HG02678 (cell line): ENCODE measurements around the gene PRADC1.

Experiments used
- ATAC-seq: cut with Tn5 transposase; IDR thresholded peaks from one replicate; pipeline ENCODE4 v1.9.1; 2021; ENCODE audit warnings: mild to moderate bottlenecking, moderate library complexity; ENCODE audit not compliant: unreplicated experiment

PRADC1 gene

DNA sequence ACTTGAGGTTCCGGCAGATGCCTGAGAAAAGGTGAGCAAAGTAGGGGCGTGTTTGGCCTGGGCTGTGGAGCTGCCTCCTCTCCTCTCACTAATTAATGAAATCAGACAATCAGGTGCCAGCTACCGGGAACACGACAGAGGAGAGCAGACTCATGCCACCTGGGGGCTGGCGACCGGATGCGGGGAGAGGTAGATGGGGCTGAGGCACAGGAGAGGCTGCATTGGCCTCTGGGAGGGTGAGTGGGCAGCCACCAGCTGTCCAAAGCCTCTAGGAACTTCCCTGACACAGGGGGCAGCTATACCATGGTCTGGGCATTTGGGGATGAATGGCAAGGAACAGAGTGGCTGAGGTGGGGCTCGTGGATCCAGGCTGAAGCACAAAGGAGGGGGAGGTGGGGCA lies 26.2 kb upstream of the PRADC1 start:
- ATAC-seq, result no peak

DNA sequence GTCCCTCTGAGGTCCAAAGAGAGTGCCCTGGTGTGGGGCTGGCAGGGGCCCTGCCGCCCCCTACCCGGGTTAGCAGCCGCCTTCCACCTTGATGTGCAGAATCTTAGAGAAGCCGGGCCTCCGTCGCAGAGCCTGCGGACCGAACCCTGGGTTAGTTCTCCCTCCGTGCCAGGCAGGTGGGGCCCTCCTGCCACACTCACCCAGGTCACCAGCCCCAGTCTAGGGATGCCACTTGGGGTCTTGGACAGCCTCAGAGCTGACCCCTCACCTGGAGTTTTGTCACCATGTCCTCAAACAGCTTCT lies 25.8 kb upstream of the PRADC1 start:
- no peak for ATAC-seq

DNA sequence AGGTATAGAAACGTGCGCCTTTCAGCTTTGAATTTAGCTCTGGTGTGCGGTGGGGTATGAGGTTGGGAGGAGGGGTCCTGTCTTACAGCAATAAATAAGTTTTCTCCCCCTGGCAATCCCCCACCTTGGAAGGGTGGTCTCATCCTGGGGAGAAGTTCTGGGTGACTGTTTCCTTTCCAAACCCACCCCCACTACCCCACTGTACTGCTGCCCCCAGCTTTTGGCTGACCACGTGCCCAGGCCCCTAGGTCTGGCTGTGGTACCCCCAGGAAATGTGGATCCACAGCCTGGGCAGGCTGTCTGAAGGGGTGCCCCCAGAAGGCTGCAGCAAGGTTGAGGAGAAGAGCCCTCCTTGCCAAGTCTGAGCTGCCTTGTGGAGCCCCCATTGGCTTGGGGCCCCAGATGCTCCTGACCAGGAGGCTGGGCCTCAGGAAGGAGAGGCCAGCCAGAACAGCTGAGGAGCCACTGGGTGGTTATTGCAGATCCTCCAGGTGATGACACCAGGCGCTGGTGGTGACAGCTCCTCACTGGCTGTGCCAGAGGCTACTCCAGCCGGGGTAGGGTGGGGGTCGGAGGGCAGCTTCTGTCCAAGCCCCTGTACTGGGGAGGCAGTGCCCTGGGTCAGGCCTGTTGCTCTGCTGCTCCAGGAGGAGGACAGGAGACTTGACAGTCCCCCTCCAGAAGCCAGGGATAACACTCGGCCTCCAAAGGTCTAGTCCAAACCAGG lies 25.3 kb upstream of the PRADC1 start:
- ATAC-seq, result no peak

DNA sequence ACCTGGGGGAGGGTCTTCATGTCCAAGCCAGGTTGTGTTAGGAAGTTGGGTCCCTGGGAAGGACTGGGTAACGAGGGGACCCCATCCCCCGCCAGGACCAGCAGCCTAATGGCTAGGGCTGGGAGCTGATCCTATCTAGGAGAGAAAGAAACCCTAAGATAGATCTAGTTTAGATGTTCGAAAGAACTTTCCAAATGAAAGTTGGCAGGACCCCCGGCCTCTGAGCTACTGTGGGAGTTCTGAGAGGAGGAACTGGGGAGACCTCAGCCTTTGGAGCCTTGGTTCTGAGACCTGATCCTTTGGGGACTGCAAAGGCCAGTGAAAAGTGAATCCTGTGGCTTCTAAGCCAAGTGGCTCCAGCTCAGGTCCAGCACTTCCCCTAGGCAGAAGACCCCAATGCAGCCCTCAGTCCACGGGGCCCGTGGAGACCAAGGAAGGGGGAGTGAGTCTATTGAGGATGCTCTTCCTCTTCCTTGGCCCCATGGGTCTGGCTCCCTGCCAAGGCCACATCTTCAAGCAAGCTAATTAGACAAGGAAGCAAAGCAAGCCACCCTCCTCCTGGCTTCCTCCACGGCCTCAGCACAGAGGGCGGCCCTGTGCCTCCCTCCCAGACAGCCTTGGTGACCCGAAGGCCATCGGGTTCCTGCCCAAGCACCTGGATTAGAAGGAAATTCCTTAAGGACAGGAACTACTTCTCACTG lies 24.5 kb upstream of the PRADC1 start:
- no peak for ATAC-seq

DNA sequence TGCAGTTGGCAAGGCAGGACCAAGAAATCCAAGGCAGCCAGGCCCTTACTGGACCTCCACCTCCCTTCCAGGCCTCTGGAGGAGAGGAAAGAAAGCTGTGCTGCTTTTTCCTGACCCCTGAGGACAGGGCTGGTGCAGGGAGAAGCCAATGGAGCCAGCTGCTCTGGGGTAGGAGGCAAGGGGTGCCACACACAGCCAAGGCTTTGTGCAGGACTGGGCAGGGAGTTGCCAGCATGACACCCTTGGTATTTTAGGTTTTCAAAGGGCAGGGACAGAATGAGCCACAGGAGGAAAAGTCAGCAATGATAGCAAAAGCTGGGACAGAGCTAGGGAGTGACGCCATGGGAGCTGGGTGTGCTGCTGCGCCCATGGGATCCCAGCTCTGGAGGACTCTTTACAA lies 24.0 kb upstream of the PRADC1 start:
- ATAC-seq, result no peak

DNA sequence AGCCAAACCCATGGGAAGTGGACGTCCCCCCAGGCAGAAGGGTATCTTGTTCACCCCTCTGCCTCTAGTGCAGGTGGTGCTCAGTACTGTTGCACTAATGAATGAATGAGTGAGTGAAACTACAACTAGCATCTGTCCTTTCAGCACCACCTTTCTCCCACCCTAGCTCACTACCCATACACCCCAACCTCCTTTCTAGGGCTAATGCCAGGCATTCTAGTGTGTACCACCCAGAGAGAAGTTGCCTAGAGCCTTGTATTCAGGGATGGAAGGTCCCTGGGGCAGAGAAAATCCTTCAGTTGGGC lies 23.5 kb upstream of the PRADC1 start:
- ATAC-seq, result no peak

DNA sequence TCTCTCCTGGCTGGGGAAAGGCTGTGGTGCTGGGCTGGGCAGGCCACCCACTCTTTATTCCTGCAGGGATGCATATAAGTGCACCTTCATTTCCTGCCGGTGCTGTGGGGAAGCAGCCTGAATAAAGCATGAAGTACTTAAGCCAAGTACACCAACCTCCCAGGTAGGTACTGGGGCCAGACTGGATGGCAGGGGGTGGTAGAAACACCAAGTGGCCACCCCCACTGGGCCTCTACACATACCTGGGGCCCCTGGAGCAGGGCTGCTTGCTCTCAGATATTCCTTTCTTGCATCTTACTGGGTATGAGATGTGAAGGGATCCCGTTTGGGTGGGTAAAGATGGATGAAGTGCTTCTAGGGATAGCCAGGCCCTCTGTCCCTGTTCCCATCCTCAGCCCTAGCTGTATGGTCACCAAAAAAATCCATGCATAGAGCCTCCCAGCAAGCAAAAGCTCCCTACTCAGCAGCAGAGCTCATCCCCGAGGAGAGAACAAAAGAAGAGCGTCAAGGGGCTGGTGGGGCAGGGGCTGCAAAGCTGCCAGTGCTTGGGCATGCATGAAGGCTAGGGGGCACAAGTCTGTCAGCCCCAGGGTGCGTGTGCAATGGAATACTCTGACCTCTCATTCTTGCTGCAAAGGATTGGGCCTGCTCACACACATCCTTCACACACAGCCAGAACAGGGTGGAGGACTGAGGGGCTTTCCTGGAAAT lies 23.0 kb upstream of the PRADC1 start:
- ATAC-seq, result no peak

DNA sequence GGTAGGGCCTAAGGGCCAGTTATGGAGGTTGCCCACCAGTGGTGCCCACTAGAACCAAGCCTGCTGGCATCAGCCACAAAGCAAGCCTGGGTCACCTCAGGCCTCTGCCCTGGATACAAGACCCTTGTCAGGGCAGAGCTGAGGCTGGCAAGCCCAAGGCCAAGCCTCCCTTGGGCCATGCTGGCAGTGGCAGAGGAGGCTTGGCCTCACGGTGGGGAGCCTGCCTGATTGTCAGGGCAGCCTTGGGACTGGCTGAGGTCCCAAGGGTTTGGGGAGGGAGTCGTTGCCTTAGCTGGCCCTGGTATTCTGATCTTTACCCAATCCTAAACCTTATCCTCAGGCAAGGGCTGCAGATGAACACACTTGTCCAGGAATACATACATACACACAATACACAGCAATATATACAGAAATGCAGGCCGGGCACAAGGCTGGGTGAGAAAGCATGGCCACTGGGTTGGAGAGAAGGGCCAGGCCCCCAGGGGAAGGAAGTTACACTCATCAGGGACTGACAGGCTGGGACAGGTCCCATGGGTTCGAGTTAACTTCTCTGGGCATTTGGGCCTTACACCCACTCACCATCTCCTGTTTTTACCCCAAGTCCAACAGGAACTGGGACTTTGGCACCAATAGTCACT lies 22.1 kb upstream of the PRADC1 start:
- no peak for ATAC-seq

DNA sequence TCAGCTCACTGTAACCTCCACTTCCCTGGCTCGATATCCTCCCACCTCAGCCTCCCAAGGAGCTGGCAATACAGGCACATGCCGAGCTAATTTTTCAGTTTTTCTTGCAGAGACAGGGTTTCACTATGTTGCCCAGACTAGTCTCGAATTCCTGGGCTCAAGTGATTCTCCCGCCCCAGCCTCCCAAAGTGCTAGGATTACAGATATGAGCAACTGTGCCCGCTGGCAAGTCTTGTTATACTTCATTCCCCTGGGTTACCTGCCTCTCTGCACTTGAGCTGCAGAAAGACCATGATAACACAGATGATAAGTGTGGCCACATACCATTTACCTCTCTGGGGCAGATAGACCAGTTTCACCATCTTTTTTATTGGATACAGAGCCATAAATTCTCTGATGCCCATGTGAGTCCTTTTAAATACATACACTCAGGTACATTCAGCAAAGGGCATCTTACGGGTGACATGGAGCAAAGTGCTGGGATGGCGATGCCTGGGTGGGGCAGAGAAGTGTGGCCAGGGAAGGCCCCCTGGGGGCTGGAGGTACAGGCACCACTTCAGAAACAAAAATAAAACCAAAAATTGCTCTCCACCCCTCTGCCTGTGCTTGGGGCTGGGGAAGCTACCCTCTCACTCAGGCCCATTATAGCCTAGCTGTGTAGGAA lies 21.4 kb upstream of the PRADC1 start:
- no peak for ATAC-seq

DNA sequence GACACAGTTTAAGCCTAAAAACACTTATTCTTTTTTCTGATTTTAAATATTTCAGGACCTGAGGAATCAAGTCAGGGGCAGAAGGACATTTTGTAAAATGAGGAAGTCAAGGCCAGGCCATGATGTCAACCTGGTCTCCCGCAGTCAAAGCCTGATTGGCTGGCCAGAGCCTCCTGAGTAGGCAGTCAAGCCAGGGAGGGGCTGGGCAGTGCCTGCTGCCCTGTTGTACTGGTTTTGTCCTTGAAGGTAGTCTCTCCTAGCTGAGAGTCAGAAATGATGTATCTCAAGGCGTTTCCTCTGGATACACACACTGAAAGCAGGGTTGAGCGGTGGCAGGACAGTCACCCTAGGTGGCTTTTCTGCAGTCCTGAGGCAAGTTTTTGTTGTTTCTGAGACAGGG lies 20.9 kb upstream of the PRADC1 start:
- ATAC-seq, result no peak

DNA sequence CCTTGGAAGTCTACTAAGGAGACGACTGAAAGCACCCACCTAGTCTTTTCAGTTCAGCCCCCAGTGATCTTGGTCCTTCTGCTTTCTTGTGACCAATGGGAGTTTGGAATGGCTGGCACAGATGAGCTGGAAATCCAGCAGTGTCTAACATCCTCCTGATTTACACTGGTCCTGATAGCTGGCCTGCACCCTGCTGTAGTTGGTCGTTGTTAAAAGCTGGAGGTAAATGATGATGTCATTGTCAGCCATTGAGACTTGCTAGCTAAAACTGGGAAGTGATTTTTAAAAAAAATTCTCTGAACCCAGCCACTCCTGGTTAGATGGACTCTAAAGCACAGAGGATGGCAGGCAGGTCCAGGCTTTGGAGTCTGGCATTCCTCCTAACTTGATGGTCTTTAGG lies 20.4 kb upstream of the PRADC1 start:
- no peak for ATAC-seq

DNA sequence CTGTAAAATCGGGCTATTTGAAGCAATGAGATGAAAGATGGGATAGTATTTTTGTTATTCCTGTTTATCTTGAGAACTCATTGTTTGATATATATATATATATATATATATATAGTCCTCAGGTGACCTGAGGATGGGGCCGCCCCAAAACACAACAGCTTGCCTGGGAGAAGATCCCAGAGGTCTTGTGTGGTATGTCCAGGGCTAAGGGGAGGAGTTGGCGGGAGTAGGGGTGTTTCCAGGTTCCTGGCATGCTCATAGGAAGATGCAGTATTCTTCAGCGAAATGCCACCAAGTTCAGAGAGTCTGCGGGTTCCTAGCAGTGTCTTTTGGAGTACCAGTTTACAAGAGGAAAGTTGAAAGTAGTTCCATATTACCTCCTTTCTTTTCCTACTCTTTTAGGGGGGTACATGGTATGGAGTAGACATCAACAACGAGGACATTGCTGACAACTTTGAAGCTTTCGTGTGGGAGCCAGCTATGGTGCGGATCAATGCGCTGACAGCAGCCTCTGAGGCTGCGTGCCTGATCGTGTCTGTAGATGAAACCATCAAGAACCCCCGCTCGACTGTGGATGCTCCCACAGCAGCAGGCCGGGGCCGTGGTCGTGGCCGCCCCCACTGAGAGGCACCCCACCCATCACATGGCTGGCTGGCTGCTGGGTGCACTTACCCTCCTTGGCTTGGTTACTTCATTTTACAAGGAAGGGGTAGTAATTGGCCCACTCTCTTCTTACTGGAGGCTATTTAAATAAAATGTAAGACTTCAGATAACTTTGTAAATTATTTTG lies 19.4 kb upstream of the PRADC1 start:
- no peak for ATAC-seq

DNA sequence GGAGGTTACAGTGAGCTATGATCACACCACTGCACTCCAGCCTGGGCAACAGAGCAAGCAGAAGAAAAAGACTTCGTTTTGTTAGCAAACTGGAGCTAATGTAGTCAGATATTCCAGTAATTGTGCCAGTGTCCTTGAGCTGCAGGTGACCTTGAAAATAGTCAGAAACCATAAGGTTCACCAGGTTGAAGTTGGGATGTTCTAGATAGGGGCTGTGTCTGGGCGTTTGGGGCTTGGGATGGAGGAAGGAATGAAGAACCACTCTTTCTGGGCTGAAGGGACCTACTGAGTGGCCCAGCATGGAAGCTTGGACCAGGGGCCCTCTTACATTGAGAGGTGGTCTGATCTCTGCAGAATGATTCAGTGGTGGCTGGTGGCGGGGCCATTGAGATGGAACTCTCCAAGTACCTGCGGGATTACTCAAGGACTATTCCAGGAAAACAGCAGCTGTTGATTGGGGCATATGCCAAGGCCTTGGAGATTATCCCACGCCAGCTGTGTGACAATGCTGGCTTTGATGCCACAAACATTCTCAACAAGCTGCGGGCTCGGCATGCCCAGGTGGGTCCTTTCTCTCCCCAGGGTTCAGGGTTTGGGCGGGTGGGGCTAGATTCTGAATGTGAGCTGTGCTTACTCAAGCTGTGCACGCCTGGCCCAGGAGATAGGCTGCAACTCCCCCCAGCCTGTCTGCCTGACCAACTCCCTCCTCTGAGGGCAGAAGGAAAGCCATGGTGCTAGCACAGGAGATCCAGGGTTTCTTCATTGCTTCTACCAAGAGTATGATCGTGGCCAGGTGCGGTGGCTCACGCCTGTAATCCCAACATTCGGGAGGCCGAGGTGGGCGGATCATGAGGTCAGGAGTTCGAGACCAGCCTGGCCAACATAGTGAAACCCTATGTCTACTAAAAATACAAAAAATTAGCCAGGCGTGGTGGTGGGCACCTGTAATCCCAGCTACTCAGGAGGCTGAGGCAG lies 18.1 kb upstream of the PRADC1 start:
- no peak for ATAC-seq

DNA sequence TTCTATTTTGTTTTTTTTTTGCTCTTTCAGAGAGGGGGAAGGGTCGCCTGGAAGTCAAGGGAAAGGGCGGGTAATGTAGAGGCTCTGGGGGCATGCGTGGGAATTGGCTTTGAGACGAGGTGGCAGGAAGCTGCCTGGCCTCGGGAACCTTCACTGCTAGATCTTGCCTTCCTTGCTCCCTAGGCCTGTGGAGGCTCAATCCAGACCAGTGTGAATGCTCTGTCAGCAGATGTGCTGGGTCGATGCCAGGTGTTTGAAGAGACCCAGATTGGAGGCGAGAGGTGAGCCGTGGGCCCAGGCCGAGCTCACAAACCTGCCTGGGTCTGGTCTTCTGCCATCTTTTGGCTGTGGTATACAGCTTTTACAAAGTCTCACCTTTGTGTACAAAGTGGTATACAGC lies 16.6 kb upstream of the PRADC1 start:
- ATAC-seq, result no peak

DNA sequence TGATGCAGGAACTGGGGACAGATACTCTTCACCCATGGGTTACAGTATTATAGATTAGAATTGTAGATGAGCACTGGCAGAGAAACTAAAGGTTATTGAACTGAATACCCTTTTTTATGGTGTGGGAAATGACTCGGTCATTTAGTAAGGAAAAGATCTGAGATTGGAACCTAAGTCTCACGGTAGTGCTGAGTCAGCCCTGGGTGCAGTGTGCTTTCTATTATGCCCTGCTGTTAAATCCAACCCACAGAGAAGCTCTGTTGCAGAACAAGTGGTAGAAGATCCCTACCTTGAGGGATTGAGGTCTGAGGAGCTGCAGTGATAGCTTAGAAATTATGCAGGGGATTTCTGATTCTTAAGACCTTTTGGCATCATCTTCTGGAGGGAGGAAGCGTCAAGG lies 13.8 kb upstream of the PRADC1 start:
- ATAC-seq, result no peak

DNA sequence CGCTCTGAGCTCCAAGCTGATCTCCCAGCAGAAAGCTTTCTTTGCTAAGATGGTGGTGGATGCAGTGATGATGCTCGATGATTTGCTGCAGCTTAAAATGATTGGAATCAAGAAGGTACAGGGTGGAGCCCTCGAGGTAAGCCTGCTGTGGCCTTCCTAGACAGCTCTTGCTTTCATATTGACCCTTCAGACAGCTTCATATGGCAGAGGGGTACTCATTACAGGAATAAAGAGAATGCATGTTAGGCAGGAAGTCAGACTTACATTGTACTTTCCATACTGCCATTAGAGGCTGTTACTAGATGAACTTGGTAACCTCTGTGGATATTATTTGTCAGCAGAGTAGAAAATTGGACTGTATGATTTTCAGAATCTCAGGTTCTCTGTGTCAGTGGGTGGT lies 11.5 kb upstream of the PRADC1 start:
- ATAC-seq, result no peak

DNA sequence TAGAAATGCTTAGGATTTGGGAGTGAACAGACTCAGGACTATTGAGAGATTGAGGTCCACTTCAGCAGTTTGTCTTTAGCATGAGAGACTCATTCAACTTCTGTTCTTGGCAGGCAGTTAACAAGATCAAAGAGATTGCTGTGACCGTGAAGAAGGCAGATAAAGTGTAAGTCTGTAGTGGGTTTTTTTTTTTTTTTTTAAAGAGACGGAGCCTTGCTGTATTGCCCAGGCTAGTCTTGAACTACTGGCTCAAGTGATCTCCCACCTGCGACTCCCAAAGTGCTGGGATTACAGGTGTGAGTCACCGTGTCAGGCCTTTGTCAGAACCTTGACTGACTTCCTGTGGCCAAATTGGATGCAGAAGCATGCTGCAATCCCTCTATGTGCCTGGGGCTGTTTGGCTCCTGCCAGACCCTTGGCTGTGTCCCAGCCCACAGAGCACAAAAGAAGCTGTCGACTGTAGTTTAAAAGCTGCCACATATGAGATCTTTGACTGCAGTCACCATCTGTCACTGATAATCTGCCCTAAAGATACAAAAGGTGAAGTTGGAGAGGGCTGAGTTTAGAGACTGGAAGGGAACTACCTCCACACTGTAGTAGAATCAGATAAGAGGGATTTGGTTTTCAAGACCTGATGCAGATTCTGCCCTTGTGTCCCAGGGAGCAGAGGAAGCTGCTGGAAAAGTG lies 11.0 kb upstream of the PRADC1 start:
- ATAC-seq, result no peak

DNA sequence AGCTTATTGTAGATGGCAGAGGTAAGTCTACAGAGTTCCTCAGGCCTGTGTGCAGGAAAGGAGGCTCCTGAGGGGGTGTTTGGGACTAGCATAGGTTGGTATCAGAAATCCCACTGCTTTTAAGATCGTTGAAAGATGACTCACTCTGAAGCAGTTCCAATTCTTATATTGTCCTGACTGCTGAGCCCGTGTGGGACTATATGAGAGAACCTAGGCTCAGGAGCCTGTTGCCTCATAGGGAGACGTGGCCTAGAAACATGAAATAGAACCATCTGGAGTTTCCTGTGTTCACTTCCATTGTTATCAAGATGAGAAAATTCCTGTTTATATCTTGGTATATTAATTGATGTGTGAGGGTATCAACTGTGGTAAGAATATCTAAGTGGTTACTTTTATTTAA lies 6.7 kb upstream of the PRADC1 start:
- no peak for ATAC-seq

DNA sequence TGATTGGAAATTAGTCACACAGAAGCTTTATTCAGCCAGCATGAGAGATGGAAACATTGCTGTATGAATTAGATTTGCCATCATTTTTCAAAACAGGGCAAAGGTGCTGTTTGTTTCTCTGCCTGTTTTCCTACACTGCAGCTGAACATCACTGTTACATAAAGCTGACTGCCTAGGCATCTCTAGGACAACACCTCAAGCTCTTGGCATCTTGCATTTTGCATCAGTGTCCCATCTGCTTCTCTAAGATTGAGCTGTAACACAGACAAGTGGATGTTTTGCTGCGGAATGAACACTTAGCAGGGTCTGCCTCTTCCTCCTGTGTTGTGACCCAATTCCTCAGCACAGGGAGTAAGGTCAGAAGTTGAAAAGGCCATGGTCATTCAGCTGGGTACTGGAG lies 5.9 kb upstream of the PRADC1 start:
- no peak for ATAC-seq
